SH-SY5Y (cell line): Measurements from ENCODE around the gene CCR7.

Experiments used
- GATA2 ChIP-seq: IDR thresholded peaks from 2 replicates; pipeline ENCODE4 v1.6.1; 2011; ENCODE audit warnings: mild to moderate bottlenecking, low read depth, low read length
- GATA3 ChIP-seq: IDR thresholded peaks from 2 replicates; pipeline ENCODE4 v1.6.1; 2011; ENCODE audit warnings: low read depth, mild to moderate bottlenecking, low read length, moderate library complexity

The CCR7 gene

GRCh38 chr17:40530531-40530994 lies 34.7 kb downstream of the CCR7 start:
- TF ChIP-seq GATA2 = no peak
- no peak for TF ChIP-seq GATA3

- no peak for TF ChIP-seq GATA3
- TF ChIP-seq GATA2 = no peak
Observed at GRCh38 chr17:40529991-40530390, 35.3 kb downstream of the CCR7 start.

GRCh38 chr17:40528692-40529417 lies 36.4 kb downstream of the CCR7 start:
- no peak for TF ChIP-seq GATA3

GRCh38 chr17:40526668-40527067 lies 38.6 kb downstream of the CCR7 start:
- TF ChIP-seq GATA2 (no peak), GATA3 (no peak)

GRCh38 chr17:40525294-40525693 lies 40.0 kb downstream of the CCR7 start:
- TF ChIP-seq GATA3 (no peak), GATA2 (no peak)

- TF ChIP-seq GATA3 (no peak), GATA2 (no peak)
Observed at GRCh38 chr17:40524243-40524965, 40.9 kb downstream of the CCR7 start.

DNA sequence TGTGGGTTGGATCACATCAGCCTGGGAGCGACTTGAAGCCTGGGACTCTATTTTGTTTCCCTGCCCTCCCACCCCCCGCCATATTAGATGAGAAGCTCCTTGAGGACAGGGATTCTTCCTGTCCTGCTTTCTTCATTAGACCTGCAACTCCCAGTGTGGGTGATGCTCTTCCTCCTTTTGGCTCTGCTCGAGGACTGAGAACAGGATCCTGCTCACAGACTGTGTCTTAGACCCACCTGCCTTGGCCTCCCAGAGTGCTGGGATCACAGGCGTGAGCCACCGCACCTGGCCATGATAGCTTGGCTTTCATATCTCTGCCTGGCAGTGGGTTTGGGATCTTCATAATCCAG lies 42.3 kb downstream of the CCR7 start:
- TF ChIP-seq GATA2 (no peak), GATA3 (no peak)

GRCh38 chr17:40522250-40522960 lies 42.9 kb downstream of the CCR7 start:
- TF ChIP-seq GATA2 (no peak), GATA3 (no peak)

DNA sequence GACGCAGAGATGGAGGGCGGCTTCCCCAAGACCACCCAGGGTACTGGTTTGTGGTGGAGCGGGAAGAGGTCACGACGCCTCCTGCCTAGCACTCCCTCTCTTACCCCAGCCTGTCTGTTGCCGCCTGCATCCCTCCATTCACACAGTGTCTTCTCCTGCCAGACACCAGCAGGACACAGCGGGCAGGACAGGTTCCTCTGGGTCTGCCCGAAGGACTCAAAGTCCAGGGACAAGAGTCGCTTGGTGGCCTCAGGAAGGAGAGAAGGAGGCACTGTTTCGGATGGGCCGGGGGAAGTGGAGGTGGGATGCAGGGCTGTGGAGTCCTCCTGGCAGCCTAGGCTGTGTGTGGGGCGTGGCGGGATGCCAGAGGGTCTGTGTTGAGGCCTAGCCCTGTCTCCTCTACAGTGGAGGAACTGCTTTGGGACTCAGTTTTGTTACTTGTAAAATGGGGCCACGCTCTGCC lies 44.2 kb downstream of the CCR7 start:
- TF ChIP-seq GATA3 (no peak), GATA2 (no peak)

DNA sequence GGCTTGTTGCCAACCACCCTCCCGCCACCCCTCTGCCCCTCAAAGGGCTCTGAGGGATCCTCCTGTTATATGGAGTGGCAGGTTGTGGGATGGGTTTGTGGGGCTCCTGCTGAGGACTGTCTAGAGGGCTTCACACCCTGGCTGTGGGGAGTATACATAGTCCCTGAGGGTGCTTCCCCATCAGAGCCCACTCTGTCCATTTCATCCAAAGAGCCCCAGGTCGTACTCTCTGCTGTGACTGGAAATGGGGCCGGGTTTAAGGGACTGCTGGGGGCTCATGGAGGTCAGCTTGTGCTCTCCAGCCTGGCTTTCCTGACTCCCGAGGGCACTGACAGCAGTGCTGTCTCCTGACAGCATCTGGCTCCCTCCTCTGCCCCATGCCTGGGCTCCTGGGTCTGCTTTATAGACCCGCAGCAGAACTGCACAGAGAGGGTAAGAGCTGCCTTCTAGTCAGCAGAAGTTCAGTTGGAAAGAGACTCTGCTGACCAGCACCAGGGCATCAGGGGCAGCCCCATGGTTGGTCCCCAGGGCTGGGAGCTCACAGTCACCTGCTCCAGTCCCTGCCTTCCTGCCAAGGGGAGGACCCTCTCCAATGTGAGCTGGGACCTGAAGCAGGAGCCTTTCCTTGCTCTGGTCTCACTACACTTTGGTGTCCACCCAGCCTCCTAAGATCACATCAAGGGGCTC lies 46.0 kb downstream of the CCR7 start:
- TF ChIP-seq GATA3 (no peak), GATA2 (no peak)

GRCh38 chr17:40518401-40519088 lies 46.7 kb downstream of the CCR7 start:
- TF ChIP-seq GATA3 (no peak), GATA2 (no peak)

DNA sequence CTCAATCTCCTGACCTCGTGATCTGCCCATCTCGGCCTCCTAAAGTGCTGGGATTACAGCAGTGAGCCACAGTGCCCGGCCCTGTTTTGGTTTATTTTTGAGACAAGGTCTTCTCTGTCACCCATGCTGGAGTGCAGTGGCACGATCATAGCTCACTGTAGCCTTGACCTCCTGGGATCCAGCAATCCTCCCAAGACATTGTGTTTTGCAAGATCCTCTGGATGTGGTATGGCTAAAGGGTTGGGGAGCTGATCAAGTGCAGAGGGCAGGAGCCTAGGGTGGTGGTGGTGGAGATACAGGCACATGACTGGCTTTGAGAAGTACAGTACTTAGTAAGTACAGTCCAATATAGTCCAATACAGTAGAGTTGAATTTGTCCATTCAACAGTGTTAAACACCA lies 47.3 kb downstream of the CCR7 start:
- no peak for TF ChIP-seq GATA3
- TF ChIP-seq GATA2 = no peak

- no peak for TF ChIP-seq GATA3
- TF ChIP-seq GATA2 = no peak
Observed at GRCh38 chr17:40517286-40517662, 48.0 kb downstream of the CCR7 start.

GRCh38 chr17:40516581-40517285 lies 48.5 kb downstream of the CCR7 start:
- TF ChIP-seq GATA3 (no peak), GATA2 (no peak)
